Central memory CD4-positive, alpha-beta T cell (primary cell): Measurements from ENCODE around the gene IFT81.
"Not testable (repeated sequence)": the region's sequence is repeated elsewhere in the genome, so short reads cannot be mapped to it uniquely, and the experiment has no call there.

Source experiments
- DNase-seq: peaks from one replicate; pipeline ENCODE4 v3.0.0; 2022

IFT81 gene

GRCh38 chr12:110109037-110109836 lies 14.9 kb upstream of the IFT81 start:
- no peak for DNase-seq

- DNase-seq: no peak
Observed at GRCh38 chr12:110109837-110110535, 14.2 kb upstream of the IFT81 start.

- DNase-seq: no peak
Observed at GRCh38 chr12:110111476-110112334, 12.5 kb upstream of the IFT81 start.

GRCh38 chr12:110112335-110112660 lies 11.9 kb upstream of the IFT81 start:
- DNase-seq: no peak

- no peak for DNase-seq
Observed at GRCh38 chr12:110114528-110114937, 9.6 kb upstream of the IFT81 start.

- DNase-seq: no peak
Observed at GRCh38 chr12:110115675-110116074, 8.5 kb upstream of the IFT81 start.

- DNase-seq: no peak
Observed at GRCh38 chr12:110116623-110117022, 7.5 kb upstream of the IFT81 start.

GRCh38 chr12:110117210-110117609 lies 6.9 kb upstream of the IFT81 start:
- not testable (repeated sequence) for DNase-seq

- DNase-seq: no peak
Observed at GRCh38 chr12:110117956-110118685, 6.0 kb upstream of the IFT81 start.

GRCh38 chr12:110122929-110123328 lies 1.2 kb upstream of the IFT81 start:
- no peak for DNase-seq

- no peak for DNase-seq
Observed at GRCh38 chr12:110123919-110124268, 263 bp upstream of the IFT81 start.

- no peak for DNase-seq
Observed at GRCh38 chr12:110126557-110126956, 2.4 kb downstream of the IFT81 start.

- DNase-seq: no peak
Observed at GRCh38 chr12:110134691-110135411, 10.7 kb downstream of the IFT81 start.

GRCh38 chr12:110135806-110136205 lies 11.6 kb downstream of the IFT81 start:
- DNase-seq: no peak

GRCh38 chr12:110137786-110138185 lies 13.6 kb downstream of the IFT81 start:
- no peak for DNase-seq

GRCh38 chr12:110141389-110141788 lies 17.2 kb downstream of the IFT81 start:
- no peak for DNase-seq

GRCh38 chr12:110146986-110147385 lies 22.8 kb downstream of the IFT81 start:
- DNase-seq: no peak

GRCh38 chr12:110149086-110149660 lies 25.0 kb downstream of the IFT81 start:
- DNase-seq: no peak

GRCh38 chr12:110156766-110157165 lies 32.6 kb downstream of the IFT81 start:
- no peak for DNase-seq

GRCh38 chr12:110157539-110157938 lies 33.4 kb downstream of the IFT81 start:
- no peak for DNase-seq

- DNase-seq: no peak
Observed at GRCh38 chr12:110159671-110160245, 35.6 kb downstream of the IFT81 start.
